ENCODE results near the gene OXER1.

OXER1 gene

GRCh38 chr2:42748840-42749239 is 15.1 kb downstream of the OXER1 start:
- no peaks in the 10 kb centered on the region for H4K20me1 ChIP-seq (ENCODE audit: insufficient read depth)
- TF ChIP-seq, protein P1, sequence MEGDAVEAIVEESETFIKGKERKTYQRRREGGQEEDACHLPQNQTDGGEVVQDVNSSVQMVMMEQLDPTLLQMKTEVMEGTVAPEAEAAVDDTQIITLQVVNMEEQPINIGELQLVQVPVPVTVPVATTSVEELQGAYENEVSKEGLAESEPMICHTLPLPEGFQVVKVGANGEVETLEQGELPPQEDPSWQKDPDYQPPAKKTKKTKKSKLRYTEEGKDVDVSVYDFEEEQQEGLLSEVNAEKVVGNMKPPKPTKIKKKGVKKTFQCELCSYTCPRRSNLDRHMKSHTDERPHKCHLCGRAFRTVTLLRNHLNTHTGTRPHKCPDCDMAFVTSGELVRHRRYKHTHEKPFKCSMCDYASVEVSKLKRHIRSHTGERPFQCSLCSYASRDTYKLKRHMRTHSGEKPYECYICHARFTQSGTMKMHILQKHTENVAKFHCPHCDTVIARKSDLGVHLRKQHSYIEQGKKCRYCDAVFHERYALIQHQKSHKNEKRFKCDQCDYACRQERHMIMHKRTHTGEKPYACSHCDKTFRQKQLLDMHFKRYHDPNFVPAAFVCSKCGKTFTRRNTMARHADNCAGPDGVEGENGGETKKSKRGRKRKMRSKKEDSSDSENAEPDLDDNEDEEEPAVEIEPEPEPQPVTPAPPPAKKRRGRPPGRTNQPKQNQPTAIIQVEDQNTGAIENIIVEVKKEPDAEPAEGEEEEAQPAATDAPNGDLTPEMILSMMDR (conservative IDR thresholded peaks at IDR 0.05; ENCODE audit: low read depth, low read length): no peak
- H3K4me2 ChIP-seq: no peak overlapping the region
- no peaks in the 10 kb centered on the region for H3K79me2 ChIP-seq (ENCODE audit: insufficient read depth, low read depth)
- H3K4me3 ChIP-seq (IDR thresholded peaks at IDR 0.05; ENCODE audit: insufficient read depth, low read depth, low read length): no peak overlapping the region
- no peaks in the 10 kb centered on the region for H3K27me3 ChIP-seq (ENCODE audit: insufficient read depth, low read depth)
- H3K36me3 ChIP-seq (ENCODE audit: insufficient read depth): no peaks in the 10 kb centered on the region
- H2AFZ ChIP-seq (ENCODE audit: low read depth): no peak overlapping the region
- peaks cover 25% of the 10 kb centered on the region for H3K4me1 ChIP-seq (ENCODE audit: low read depth, poor library complexity, severe bottlenecking)
- no peak overlapping the region for H3K9ac ChIP-seq
- H3K27ac ChIP-seq: no peak overlapping the region

DNA sequence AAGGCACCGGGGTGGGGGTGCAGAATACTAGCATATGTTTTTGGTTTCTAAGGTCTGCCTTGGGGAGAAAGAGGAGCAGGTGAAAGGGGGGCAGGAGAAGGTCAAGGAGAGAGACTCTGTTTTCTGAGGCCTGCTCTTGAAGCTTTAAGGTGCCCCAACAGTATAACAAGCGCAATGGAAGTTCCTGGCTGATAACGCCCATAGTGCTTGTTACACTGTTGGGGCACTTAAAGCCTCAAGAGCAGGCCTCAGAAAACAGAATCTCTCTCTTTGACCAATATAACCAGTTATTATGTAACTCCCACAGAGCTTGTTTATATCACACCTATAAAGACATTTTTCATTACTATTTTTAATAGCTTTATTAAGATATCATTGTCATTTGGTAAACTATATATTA is 16.5 kb downstream of the OXER1 start:
- H2AFZ ChIP-seq (ENCODE audit: low read depth): no peak overlapping the region
- H3K4me3 ChIP-seq (IDR thresholded peaks at IDR 0.05; ENCODE audit: insufficient read depth, low read depth, low read length): no peak overlapping the region
- TF ChIP-seq, protein P1 (conservative IDR thresholded peaks at IDR 0.05; ENCODE audit: low read depth, low read length): no peak
- peaks cover 11% of the 10 kb centered on the region for H3K4me1 ChIP-seq (ENCODE audit: low read depth, poor library complexity, severe bottlenecking)
- H3K27me3 ChIP-seq (ENCODE audit: insufficient read depth, low read depth): no peaks in the 10 kb centered on the region
- no peaks in the 10 kb centered on the region for H4K20me1 ChIP-seq (ENCODE audit: insufficient read depth)
- H3K36me3 ChIP-seq (ENCODE audit: insufficient read depth): no peaks in the 10 kb centered on the region
- H3K4me2 ChIP-seq: no peak overlapping the region
- no peaks in the 10 kb centered on the region for H3K79me2 ChIP-seq (ENCODE audit: insufficient read depth, low read depth)
- H3K27ac ChIP-seq: no peak overlapping the region
- no peak overlapping the region for H3K9ac ChIP-seq

DNA sequence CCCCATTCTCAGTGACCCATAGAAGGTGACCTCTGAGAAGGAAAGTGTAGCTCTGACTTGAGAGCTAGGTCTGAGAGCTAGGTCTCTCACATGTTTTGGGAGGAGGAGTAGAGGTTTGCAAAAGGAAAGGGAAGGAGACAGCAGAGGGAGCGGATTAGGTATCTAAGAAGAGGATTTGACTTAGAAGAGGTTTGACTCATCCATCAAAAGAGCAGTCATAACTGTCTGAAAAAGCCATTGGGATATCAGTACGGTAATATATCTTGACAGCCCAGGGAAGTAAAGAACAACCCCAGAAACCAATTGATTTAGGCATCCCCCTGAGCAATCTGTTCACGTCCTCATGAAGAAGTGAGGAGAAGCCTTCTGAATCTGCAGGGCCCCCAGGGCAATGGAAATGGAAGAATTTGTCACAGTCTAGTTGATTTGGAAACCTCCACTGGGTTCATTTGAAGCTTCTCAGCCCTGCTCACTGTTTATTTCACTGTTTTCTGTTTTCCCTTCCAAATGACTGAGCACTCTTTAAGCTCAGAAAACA is 19.3 kb downstream of the OXER1 start:
- Histone ChIP-seq H3K27me3 (ENCODE audit: insufficient read depth, low read depth) (no peaks in the 10 kb centered on the region), H3K9ac (no peak overlapping the region), H3K4me2 (no peak overlapping the region), H3K4me1 (ENCODE audit: low read depth, poor library complexity, severe bottlenecking) (peaks cover 4% of the 10 kb centered on the region), H3K4me3 (IDR thresholded peaks at IDR 0.05; ENCODE audit: insufficient read depth, low read depth, low read length) (no peak overlapping the region), H3K27ac (no peak overlapping the region), H2AFZ (ENCODE audit: low read depth) (no peak overlapping the region), H4K20me1 (ENCODE audit: insufficient read depth) (no peaks in the 10 kb centered on the region), H3K79me2 (ENCODE audit: insufficient read depth, low read depth) (no peaks in the 10 kb centered on the region), H3K36me3 (ENCODE audit: insufficient read depth) (no peaks in the 10 kb centered on the region)
- TF ChIP-seq, protein P1 (conservative IDR thresholded peaks at IDR 0.05; ENCODE audit: low read depth, low read length): no peak

DNA sequence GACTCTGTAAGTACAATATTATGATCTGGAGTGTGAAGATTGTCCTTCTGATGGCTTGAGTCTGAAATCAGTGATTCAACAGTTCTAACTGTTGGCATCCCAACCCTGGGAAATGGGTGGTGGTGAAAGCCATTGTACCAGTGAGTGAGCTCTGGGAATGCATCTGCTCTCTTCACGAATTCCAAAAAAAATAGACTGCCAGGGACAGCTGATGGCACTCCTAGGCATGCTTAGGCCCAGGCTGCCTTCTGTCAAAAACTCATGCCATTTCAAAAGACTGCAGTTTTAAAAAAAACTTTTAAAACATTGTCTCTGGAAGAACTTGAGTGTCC is 20.3 kb downstream of the OXER1 start:
- TF ChIP-seq, protein P1 (conservative IDR thresholded peaks at IDR 0.05; ENCODE audit: low read depth, low read length): no peak

More for the DNA sequence above, 20.3 kb downstream of the OXER1 start:
- no peaks in the 10 kb centered on the region for H3K79me2 ChIP-seq (ENCODE audit: insufficient read depth, low read depth)
- H3K27me3 ChIP-seq (ENCODE audit: insufficient read depth, low read depth): no peaks in the 10 kb centered on the region
- H3K36me3 ChIP-seq (ENCODE audit: insufficient read depth): no peaks in the 10 kb centered on the region
- H2AFZ ChIP-seq (ENCODE audit: low read depth): no peak overlapping the region
- H3K4me2 ChIP-seq: no peak overlapping the region
- H4K20me1 ChIP-seq (ENCODE audit: insufficient read depth): no peaks in the 10 kb centered on the region
- H3K9ac ChIP-seq: no peak overlapping the region
- no peak overlapping the region for H3K4me3 ChIP-seq (IDR thresholded peaks at IDR 0.05; ENCODE audit: insufficient read depth, low read depth, low read length)
- peaks cover 4% of the 10 kb centered on the region for H3K4me1 ChIP-seq (ENCODE audit: low read depth, poor library complexity, severe bottlenecking)
- no peak overlapping the region for H3K27ac ChIP-seq

All from KMS-11 (cell line).